Activated CD4-positive, alpha-beta memory T cell treated with anti-CD3 and anti-CD28 coated beads, Interleukin-2, amount 10 ng/mL, durations not matched to agents 7 days and 5 days (primary cell): ENCODE measurements around the gene QSOX1. TPM values are rescaled to one million over a fixed set of nuclear protein-coding genes. Genes with fewer than 3 reads are reported as not detected.
"Not testable (repeated sequence)": the region's sequence is repeated elsewhere in the genome, so short reads cannot be mapped to it uniquely, and the experiment has no call there.

ENCODE experiments used
- CTCF ChIA-PET: fragments of 350-600 bp; sonication (Branson Sonifier 250); formaldehyde crosslinking; loops from one replicate; lab custom pipeline; 2021; ENCODE audit warnings: antibody characterized with exemption, inconsistent platforms; lab: Charles Lee
- POLR2A ChIA-PET: fragments of 350-600 bp; sonication (Branson Sonifier 250); formaldehyde crosslinking; loops from one replicate; lab custom pipeline; 2021; ENCODE audit warnings: antibody characterized with exemption; lab: Charles Lee
- DNase-seq: peaks from one replicate; pipeline ENCODE4 v3.0.0-alpha.2; 2020
- H3K27ac Mint-ChIP-seq: one replicate; pipeline ENCODE4 v1.8.0; 2021; ENCODE audit warnings: mild to moderate bottlenecking, mixed read lengths
- H3K27me3 Mint-ChIP-seq: one replicate; pipeline ENCODE4 v1.8.0; 2021; ENCODE audit warnings: mixed read lengths
- H3K36me3 Mint-ChIP-seq: one replicate; pipeline ENCODE4 v1.8.0; 2021; ENCODE audit warnings: low read depth, mixed read lengths
- H3K4me1 Mint-ChIP-seq: one replicate; pipeline ENCODE4 v1.8.0; 2021; ENCODE audit warnings: mixed read lengths
- H3K4me3 Mint-ChIP-seq: one replicate; pipeline ENCODE4 v1.8.0; 2021; ENCODE audit warnings: mild to moderate bottlenecking, mixed read lengths
- H3K9me3 Mint-ChIP-seq: one replicate; pipeline ENCODE4 v1.8.0; 2021; ENCODE audit warnings: mixed read lengths
- total RNA-seq, 2 experiments: library from RNA; stranded (reverse); gene quantifications; one replicate each; pipeline ENCODE4 v1.2.3, GENCODE V29; 2021

QSOX1 gene
- total RNA-seq, 2 experiments from 2014 or later: 28.9 to 35.1 TPM

GRCh38 chr1:180133688-180134087 is 21.0 kb upstream of the QSOX1 start:
- peaks cover 28% of the 10 kb centered on the region for H3K27me3 Mint-ChIP-seq
- H3K9me3 Mint-ChIP-seq, H3K4me1 Mint-ChIP-seq, POLR2A ChIA-PET, H3K4me3 Mint-ChIP-seq, CTCF ChIA-PET, H3K27ac Mint-ChIP-seq, DNase-seq, H3K36me3 Mint-ChIP-seq: not testable (repeated sequence)

DNA sequence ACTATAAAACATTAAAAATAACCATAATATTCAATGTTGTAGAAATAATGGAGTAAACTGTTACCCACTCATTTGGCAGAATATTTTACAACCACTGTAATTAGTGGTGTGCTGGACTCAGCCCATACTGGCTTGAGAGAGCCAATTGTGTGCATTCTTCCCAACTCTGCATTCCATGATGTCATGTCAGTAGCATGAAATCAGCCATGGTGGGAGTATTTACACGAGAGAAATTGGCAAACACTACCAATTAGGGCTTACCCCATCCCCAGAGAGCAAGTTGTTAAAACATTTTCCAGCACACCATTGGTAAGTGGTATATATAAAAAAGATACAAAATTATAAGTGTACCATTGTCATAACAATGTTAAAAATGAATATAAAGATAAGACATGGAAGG is 19.1 kb upstream of the QSOX1 start:
- CTCF ChIA-PET: interaction anchor here (0.7 kb wide), 1 partner anchor 95 kb away, joined by 3 read pairs; no protein-coding TSS in a partner anchor
- H3K4me1 Mint-ChIP-seq: peaks cover 4% of the 10 kb centered on the region
- H3K36me3 Mint-ChIP-seq: no peaks in the 10 kb centered on the region
- H3K4me3 Mint-ChIP-seq: no peak overlapping the region
- H3K27me3 Mint-ChIP-seq: peaks cover 28% of the 10 kb centered on the region
- no peaks in the 10 kb centered on the region for H3K9me3 Mint-ChIP-seq
- POLR2A ChIA-PET: no interaction called here
- no peak for DNase-seq
- no peak overlapping the region for H3K27ac Mint-ChIP-seq

DNA sequence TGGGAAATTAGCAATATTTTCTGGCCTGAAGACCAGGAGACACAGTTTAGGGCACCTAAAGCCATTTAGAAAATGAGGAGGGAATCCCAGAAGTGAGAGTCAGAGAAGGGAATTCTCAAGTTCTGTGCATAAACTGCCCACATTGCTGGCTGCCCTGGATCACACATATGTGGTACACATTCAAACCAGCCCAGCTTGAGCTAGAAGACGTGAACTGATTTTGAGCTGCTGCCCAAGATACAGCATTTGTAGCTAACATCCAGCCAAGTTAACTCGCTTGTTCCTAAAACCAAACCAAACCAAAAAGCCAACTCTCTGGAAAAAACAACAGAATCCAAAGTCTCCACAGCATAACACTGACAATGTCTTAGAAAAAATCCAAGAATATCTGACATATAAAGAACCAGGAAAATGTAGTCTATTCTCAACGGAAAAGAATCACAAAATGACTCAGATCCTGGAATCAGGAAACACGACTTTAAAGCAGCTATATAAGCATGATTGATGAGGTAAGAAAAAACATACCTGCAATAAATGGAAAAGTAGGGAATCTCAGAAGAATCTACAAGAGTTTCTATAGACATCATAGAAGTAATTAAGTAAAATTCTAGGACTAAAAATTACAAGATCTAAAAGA is 18.2 kb upstream of the QSOX1 start:
- H3K4me3 Mint-ChIP-seq: no peak overlapping the region
- ChIA-PET POLR2A (no interaction called here), CTCF (no interaction called here)
- peaks cover 2% of the 10 kb centered on the region for H3K4me1 Mint-ChIP-seq
- H3K36me3 Mint-ChIP-seq: no peaks in the 10 kb centered on the region
- H3K9me3 Mint-ChIP-seq: no peaks in the 10 kb centered on the region
- no peak for DNase-seq
- H3K27me3 Mint-ChIP-seq: peaks cover 27% of the 10 kb centered on the region
- H3K27ac Mint-ChIP-seq: no peak overlapping the region

DNA sequence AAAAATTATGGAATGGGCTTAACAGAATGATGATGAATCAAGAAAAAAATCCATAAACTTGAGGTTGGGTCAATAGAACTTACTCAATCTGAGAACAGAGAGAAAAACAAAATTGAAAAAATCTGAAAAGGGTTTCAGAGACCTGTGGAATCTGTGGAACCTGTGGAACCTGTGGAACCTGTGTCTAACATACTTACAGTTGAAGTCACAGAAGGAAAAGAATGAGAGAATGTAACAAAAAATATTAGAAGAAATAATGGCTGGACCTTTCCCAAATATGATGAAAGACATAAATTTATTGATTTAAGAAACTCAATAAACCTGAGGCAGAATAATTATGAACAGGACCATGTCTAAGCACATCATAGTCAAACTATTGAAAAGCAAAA is 17.7 kb upstream of the QSOX1 start:
- POLR2A ChIA-PET: no interaction called here
- Mint-ChIP-seq H3K27ac (no peak overlapping the region), H3K9me3 (no peaks in the 10 kb centered on the region), H3K36me3 (no peaks in the 10 kb centered on the region), H3K4me3 (no peak overlapping the region), H3K4me1 (no peaks in the 10 kb centered on the region), H3K27me3 (peaks cover 23% of the 10 kb centered on the region)
- DNase-seq: no peak
- CTCF ChIA-PET: no interaction called here

- no peaks in the 10 kb centered on the region for H3K36me3 Mint-ChIP-seq
- CTCF ChIA-PET: no interaction called here
Observed at GRCh38 chr1:180137776-180138175, 16.9 kb upstream of the QSOX1 start.

DNA sequence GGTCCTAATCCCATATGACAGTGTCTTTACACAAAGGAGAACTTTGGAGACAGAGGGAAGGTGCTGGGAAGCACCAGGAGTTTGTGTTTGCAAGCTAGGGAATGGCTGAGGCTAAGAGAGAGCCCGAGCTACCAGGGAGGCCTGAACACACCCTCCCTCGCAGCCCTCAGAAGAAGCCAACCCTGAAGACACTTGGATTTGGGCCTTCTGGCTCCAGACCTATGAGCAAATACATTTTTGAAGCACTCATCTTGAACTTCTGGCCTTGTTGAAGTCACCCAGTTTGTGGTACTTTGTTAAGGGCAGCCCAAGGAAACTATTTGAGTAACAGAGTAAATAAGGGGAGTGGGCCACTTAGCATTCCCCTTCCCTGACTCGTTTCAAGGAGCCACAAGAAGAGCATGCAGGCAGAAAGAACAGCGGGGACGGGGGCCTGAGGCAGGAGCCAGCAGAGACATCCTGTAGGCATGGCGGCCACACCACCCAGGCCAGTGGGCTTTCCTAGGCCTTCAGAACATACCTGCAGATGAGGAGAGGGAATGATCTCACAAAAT is 13.2 kb upstream of the QSOX1 start:
- H3K36me3 Mint-ChIP-seq: no peaks in the 10 kb centered on the region
- H3K4me3 Mint-ChIP-seq: no peak overlapping the region
- no peaks in the 10 kb centered on the region for H3K9me3 Mint-ChIP-seq
- peaks cover 14% of the 10 kb centered on the region for H3K27me3 Mint-ChIP-seq
- no peak overlapping the region for H3K27ac Mint-ChIP-seq
- ChIA-PET POLR2A (no interaction called here), CTCF (no interaction called here)
- H3K4me1 Mint-ChIP-seq: no peaks in the 10 kb centered on the region
- no peak for DNase-seq

More at GRCh38 chr1:180137776-180138175, 16.9 kb upstream of the QSOX1 start:
- Mint-ChIP-seq H3K4me3 (no peak overlapping the region), H3K27me3 (peaks cover 23% of the 10 kb centered on the region), H3K4me1 (no peaks in the 10 kb centered on the region), H3K27ac (no peak overlapping the region), H3K9me3 (no peaks in the 10 kb centered on the region)
- no peak for DNase-seq
- POLR2A ChIA-PET: no interaction called here

- no peaks in the 10 kb centered on the region for H3K36me3 Mint-ChIP-seq
- POLR2A ChIA-PET: interaction anchor here (1.5 kb wide), 1 partner anchor 12 kb away, joined by 4 read pairs; the partner anchor contains the start of gene QSOX1
Observed at GRCh38 chr1:180143359-180143758, 11.3 kb upstream of the QSOX1 start.

GRCh38 chr1:180144659-180145357 is 9.9 kb upstream of the QSOX1 start:
- ChIA-PET POLR2A (interaction anchor here (1.8 kb wide), 1 partner anchor 10 kb away, joined by 6 read pairs; the partner anchor contains the start of gene QSOX1), CTCF (interaction anchor here (1.0 kb wide), 1 partner anchor 330 kb away, joined by 3 read pairs; no protein-coding TSS in a partner anchor)
- no peaks in the 10 kb centered on the region for H3K9me3 Mint-ChIP-seq

More at GRCh38 chr1:180143359-180143758, 11.3 kb upstream of the QSOX1 start:
- CTCF ChIA-PET: no interaction called here
- Mint-ChIP-seq H3K4me3 (no peak overlapping the region), H3K27me3 (peaks cover 5% of the 10 kb centered on the region), H3K9me3 (no peaks in the 10 kb centered on the region), H3K4me1 (no peaks in the 10 kb centered on the region), H3K27ac (no peak overlapping the region)
- DNase-seq: no peak

DNA sequence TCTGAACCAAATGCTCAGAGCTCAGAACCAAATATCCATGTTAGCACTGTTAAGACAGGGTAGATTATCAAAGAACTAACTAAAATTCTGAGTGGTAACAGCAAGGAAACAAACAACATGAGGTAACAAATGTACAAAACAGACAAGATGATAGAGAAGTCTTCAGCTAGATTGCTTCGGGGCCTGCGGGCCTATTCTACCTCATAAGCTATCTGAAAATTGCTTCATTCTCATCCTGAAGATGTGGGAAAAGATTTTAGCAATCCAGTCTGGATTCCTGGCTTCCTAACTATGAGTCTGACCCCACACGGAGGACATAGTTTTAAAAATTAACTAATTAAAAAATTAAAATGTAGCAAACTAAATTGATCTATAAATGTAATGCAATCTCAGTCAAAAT is 9.2 kb upstream of the QSOX1 start:
- CTCF ChIA-PET: interaction anchor here (1.0 kb wide), 1 partner anchor 331 kb away, joined by 3 read pairs; no protein-coding TSS in a partner anchor
- peaks cover 5% of the 10 kb centered on the region for H3K27me3 Mint-ChIP-seq
- H3K36me3 Mint-ChIP-seq: no peaks in the 10 kb centered on the region
- POLR2A ChIA-PET: interaction anchor here (1.8 kb wide), 1 partner anchor 10 kb away, joined by 6 read pairs; the partner anchor contains the start of gene QSOX1
- H3K4me3 Mint-ChIP-seq: no peak overlapping the region
- no peak overlapping the region for H3K27ac Mint-ChIP-seq
- H3K9me3 Mint-ChIP-seq: no peaks in the 10 kb centered on the region
- no peak for DNase-seq
- H3K4me1 Mint-ChIP-seq: no peaks in the 10 kb centered on the region

More at GRCh38 chr1:180144659-180145357, 9.9 kb upstream of the QSOX1 start:
- Mint-ChIP-seq H3K27ac (no peak overlapping the region), H3K4me3 (no peak overlapping the region), H3K36me3 (no peaks in the 10 kb centered on the region), H3K4me1 (no peaks in the 10 kb centered on the region), H3K27me3 (peaks cover 5% of the 10 kb centered on the region)
- no peak for DNase-seq

DNA sequence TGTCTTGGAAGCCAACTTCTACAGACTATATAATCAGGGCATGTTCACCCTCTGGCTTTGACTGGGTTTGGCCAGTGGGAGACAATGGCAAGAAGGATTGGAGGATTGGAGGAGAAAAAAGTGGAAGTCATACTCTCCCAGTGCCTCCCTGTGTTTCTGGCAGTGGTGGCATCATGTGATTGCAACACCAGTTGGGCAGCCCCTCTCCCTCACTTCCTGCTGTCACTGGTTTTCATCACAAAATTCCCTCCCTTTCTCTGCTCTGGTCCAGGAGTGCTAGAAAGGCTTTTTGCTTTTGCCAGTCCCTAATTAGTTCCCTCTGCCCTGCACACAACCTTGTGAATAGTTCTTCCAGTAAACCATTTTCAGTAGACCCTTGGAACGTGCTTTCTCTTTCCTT is 3.7 kb upstream of the QSOX1 start:
- ChIA-PET CTCF (no interaction called here), POLR2A (no interaction called here)
- no peak overlapping the region for H3K27ac Mint-ChIP-seq
- no peaks in the 10 kb centered on the region for H3K9me3 Mint-ChIP-seq
- H3K27me3 Mint-ChIP-seq: no peaks in the 10 kb centered on the region
- peaks cover 18% of the 10 kb centered on the region for H3K4me1 Mint-ChIP-seq
- H3K4me3 Mint-ChIP-seq: no peak overlapping the region
- no peak for DNase-seq
- H3K36me3 Mint-ChIP-seq: peaks cover 6% of the 10 kb centered on the region

DNA sequence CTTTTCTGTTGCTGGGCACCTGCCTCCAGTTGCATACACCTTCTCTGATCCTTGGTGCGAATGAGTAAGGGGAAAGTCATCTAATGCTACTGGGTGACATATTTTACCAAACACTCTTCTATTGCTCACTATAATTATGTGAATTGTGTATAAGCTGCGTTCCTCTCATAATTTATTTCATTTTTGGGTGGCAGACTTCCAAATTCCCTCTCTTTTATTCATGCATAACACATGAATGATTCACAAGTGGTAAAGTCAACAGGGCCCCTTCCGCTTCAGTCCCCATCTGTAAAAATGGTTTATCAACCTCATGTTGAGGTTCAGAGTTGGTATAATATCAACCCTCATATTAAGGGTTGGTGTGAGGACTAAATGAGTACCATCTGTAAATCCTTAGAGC is 3.2 kb upstream of the QSOX1 start:
- no peak overlapping the region for H3K27ac Mint-ChIP-seq
- peaks cover 22% of the 10 kb centered on the region for H3K4me1 Mint-ChIP-seq
- ChIA-PET CTCF (no interaction called here), POLR2A (no interaction called here)
- H3K27me3 Mint-ChIP-seq: no peaks in the 10 kb centered on the region
- DNase-seq: no peak
- no peak overlapping the region for H3K4me3 Mint-ChIP-seq
- H3K36me3 Mint-ChIP-seq: peaks cover 6% of the 10 kb centered on the region
- no peaks in the 10 kb centered on the region for H3K9me3 Mint-ChIP-seq

DNA sequence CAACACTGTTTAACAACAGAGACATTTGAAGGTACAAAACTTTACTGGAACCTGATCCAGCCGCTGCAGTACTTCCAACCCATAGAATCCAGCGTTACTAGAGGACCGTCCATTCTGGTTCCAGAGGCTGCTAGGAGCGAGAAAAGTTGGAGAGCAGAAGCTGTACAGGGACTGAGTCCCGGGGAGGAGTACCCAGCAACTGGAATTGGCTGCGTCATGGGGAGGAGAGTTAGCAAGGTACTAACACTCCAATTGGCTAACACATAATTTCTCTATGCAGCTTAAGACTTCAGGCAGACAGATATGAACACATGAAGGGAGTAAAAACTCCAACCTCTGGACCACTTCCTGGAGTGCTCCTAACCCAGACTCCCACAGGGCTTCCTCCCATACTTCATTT is 2.1 kb upstream of the QSOX1 start:
- ChIA-PET POLR2A (interaction anchor here (3.5 kb wide), 1 partner anchor 270 kb away, joined by 32 read pairs; the partner anchor contains the start of gene TOR1AIP1), CTCF (interaction anchor here (2.0 kb wide), 1 partner anchor 26 kb away, joined by 7 read pairs; no protein-coding TSS in a partner anchor)
- H3K9me3 Mint-ChIP-seq: no peaks in the 10 kb centered on the region
- no peaks in the 10 kb centered on the region for H3K27me3 Mint-ChIP-seq
- no peak overlapping the region for H3K4me3 Mint-ChIP-seq
- H3K36me3 Mint-ChIP-seq: peaks cover 6% of the 10 kb centered on the region
- H3K4me1 Mint-ChIP-seq: peaks cover 28% of the 10 kb centered on the region
- no peak for DNase-seq
- H3K27ac Mint-ChIP-seq: no peak overlapping the region

DNA sequence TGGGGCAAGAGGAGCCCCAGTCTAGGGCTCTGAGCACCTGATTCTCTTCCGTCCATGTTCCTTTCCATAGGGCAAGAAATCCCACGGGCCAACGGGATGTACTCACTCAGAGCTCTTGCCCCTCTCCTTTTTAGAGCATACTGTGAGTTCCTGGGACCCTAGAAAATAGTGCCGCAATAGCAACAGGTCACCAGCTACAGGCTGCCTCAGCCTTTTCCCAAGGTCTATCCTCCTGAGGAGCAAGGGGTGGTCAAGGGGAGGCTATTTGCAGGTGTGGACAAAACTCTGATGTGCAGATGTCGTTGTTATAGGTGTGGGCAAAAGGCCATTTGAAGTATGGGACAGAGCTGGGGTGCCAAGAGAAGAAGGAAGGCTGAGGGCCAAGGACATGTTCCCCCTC is 1.6 kb upstream of the QSOX1 start:
- Mint-ChIP-seq H3K27me3 (no peaks in the 10 kb centered on the region), H3K4me1 (peaks cover 28% of the 10 kb centered on the region), H3K36me3 (peaks cover 6% of the 10 kb centered on the region), H3K27ac (no peak overlapping the region), H3K4me3 (peak overlapping the region; percentile 16), H3K9me3 (no peaks in the 10 kb centered on the region)
- no peak for DNase-seq
- ChIA-PET CTCF (interaction anchor here (2.0 to 4.2 kb wide), 2 partner anchors 16 to 26 kb away, joined by 7 to 23 read pairs; no protein-coding TSS in a partner anchor), POLR2A (interaction anchor here (3.5 kb wide), 1 partner anchor 270 kb away, joined by 32 read pairs; the partner anchor contains the start of gene TOR1AIP1)
